GM19395 (cell line): ENCODE results near the gene CYBB.

Source experiments
- ATAC-seq: cut with Tn5 transposase; IDR thresholded peaks from one replicate; pipeline ENCODE4 v1.9.1; 2021; ENCODE audit warnings: mild to moderate bottlenecking, moderate library complexity; ENCODE audit not compliant: unreplicated experiment

Gene CYBB

GRCh38 chrX:37783305-37783704, 3.4 kb downstream of the CYBB start:
- no peak for ATAC-seq

- ATAC-seq: no peak
These were observed 5.7 kb downstream of the CYBB start for GRCh38 chrX:37785569-37785968.

- peak; percentile 83 for ATAC-seq
These were observed 7.0 kb downstream of the CYBB start for GRCh38 chrX:37786624-37787422.

GRCh38 chrX:37787423-37787869, 7.6 kb downstream of the CYBB start:
- peak; percentile 81 for ATAC-seq

- ATAC-seq: peak; percentile 9
These were observed 16.5 kb downstream of the CYBB start for GRCh38 chrX:37796310-37796709.

- ATAC-seq: peak; percentile 81
These were observed 16.9 kb downstream of the CYBB start for GRCh38 chrX:37796805-37797204.

GRCh38 chrX:37799936-37800335, 20.1 kb downstream of the CYBB start:
- no peak for ATAC-seq

GRCh38 chrX:37800717-37801116, 20.9 kb downstream of the CYBB start:
- ATAC-seq: no peak

- no peak for ATAC-seq
These were observed 22.2 kb downstream of the CYBB start for GRCh38 chrX:37802028-37802427.

- no peak for ATAC-seq
These were observed 23.2 kb downstream of the CYBB start for GRCh38 chrX:37803057-37803456.

GRCh38 chrX:37809970-37810369, 30.1 kb downstream of the CYBB start:
- ATAC-seq: no peak

- ATAC-seq: no peak
These were observed 32.3 kb downstream of the CYBB start for GRCh38 chrX:37812110-37812509.

GRCh38 chrX:37813570-37813969, 33.7 kb downstream of the CYBB start:
- no peak for ATAC-seq

GRCh38 chrX:37815366-37815765, 35.5 kb downstream of the CYBB start:
- no peak for ATAC-seq

- ATAC-seq: peak; percentile 16
These were observed 36.9 kb downstream of the CYBB start for GRCh38 chrX:37816766-37817165.

GRCh38 chrX:37817176-37817575, 37.3 kb downstream of the CYBB start:
- ATAC-seq: peak; percentile 10

- ATAC-seq: peak; percentile 57
These were observed 37.7 kb downstream of the CYBB start for GRCh38 chrX:37817579-37817978.

- peak; percentile 55 for ATAC-seq
These were observed 38.2 kb downstream of the CYBB start for GRCh38 chrX:37818031-37818430.

GRCh38 chrX:37820646-37821045, 40.8 kb downstream of the CYBB start:
- ATAC-seq: no peak

GRCh38 chrX:37824491-37825214, 44.8 kb downstream of the CYBB start:
- ATAC-seq: no peak

- peak; percentile 87 for ATAC-seq
These were observed 45.5 kb downstream of the CYBB start for GRCh38 chrX:37825215-37825842.

GRCh38 chrX:37829721-37830120, 49.9 kb downstream of the CYBB start:
- no peak for ATAC-seq
